HUES64 (cell line): ENCODE data around the gene KRT73.

ENCODE experiments used
- H3K27ac ChIP-seq: 2 replicates; pipeline ENCODE4 v1.7.0; 2013; ENCODE audit warnings: low read depth, low read length, inconsistent platforms
- H3K27me3 ChIP-seq: 2 replicates; pipeline ENCODE4 v1.6.1; 2013; ENCODE audit warnings: mild to moderate bottlenecking, low read length; ENCODE audit not compliant: insufficient read depth
- H3K36me3 ChIP-seq: 2 replicates; pipeline ENCODE4 v1.6.1; 2013; ENCODE audit warnings: mild to moderate bottlenecking, low read length; ENCODE audit not compliant: insufficient read depth
- H3K4me1 ChIP-seq: 2 replicates; pipeline ENCODE4 v1.6.1; 2013; ENCODE audit warnings: mild to moderate bottlenecking, low read length, moderate library complexity; ENCODE audit not compliant: insufficient read depth
- H3K4me3 ChIP-seq: 2 replicates; pipeline ENCODE4 v1.5.1; 2013; ENCODE audit warnings: mild to moderate bottlenecking, low read length, moderate library complexity
- H3K9ac ChIP-seq: 2 replicates; pipeline ENCODE4 v1.6.1; 2013; ENCODE audit warnings: mild to moderate bottlenecking, low read depth, low read length
- H3K9me3 ChIP-seq: 2 replicates; pipeline ENCODE4 v1.6.1; 2013; ENCODE audit warnings: low read depth, low read length; ENCODE audit not compliant: insufficient read depth
- WGBS: fragments of 150-250, 120-280 bp; methylation state at CpG from one replicate; pipeline ENCODE4 v1.1.7; 2013; ENCODE audit warnings: missing lambda C conversion rate; 5-methylcytosine and 5-hydroxymethylcytosine counted together

KRT73 gene

DNA sequence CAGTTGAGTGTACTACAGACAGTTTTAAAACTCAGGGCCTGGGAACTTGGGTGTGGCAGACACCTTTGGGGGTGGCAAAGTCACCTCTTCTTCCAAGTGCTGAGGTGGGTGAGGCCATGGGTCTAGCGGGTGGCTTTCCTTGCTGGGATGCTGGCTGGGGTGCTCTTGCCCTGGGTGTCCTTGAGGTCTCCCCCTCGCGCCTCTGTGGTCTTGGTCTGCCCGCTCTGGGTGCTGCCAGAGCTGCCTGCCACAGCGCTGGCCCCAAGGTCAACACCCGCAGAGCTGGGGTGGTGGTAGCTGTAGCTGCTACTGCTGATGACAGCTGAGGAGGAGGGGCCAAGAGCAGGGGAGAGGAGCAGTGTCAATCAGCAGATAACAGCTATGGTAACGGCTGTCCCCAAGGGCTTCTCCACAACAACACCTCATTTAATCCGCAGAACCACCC lies 51.5 kb downstream of the KRT73 start:
- H3K27me3 ChIP-seq = no peaks in the 10 kb centered on the region
- no peak overlapping the region for H3K27ac ChIP-seq
- H3K9ac ChIP-seq = no peak overlapping the region
- no peaks in the 10 kb centered on the region for H3K36me3 ChIP-seq
- no peaks in the 10 kb centered on the region for H3K9me3 ChIP-seq
- no peaks in the 10 kb centered on the region for H3K4me1 ChIP-seq
- no peak overlapping the region for H3K4me3 ChIP-seq
- WGBS = 80% methylated on average over 8 of the region's 8 CpGs

GRCh38 chr12:52564582-52564981 lies 53.8 kb downstream of the KRT73 start:
- Histone ChIP-seq H3K9ac (no peak overlapping the region), H3K27me3 (no peaks in the 10 kb centered on the region)

DNA sequence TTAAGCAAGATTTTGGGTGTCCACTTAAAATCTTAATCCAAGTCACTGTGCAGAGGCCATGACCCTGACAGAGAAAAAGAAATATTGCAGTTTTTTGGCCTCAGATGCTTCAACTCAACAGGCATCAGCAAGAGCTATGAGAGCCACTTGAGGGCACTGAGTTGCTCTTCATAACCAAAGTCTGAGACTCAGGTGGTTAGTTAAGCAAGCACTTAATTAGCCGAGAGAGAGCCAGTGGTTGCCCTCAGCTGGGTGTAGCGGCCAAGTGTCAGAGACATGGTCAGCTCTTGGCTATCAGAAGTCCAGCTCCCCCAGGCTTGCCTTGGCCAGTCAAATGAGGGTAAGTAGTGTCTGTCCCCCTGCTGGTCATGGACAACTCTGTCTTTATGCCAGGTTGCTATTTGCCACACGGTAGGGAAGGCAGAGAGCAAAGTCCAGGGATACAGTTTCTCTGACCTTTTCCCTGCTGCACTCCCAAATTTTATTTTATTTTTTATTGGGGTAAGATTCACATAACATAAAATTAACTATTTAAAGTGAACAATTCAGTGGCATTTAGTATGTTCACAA lies 56.4 kb downstream of the KRT73 start:
- Histone ChIP-seq H3K9me3 (no peaks in the 10 kb centered on the region), H3K27me3 (no peaks in the 10 kb centered on the region), H3K9ac (no peak overlapping the region), H3K4me3 (no peak overlapping the region), H3K36me3 (no peaks in the 10 kb centered on the region), H3K4me1 (no peaks in the 10 kb centered on the region), H3K27ac (no peak overlapping the region)
- 77% methylated on average over 3 of the region's 3 CpGs for WGBS

More at GRCh38 chr12:52564582-52564981, 53.8 kb downstream of the KRT73 start:
- Histone ChIP-seq H3K4me3 (no peak overlapping the region), H3K36me3 (no peaks in the 10 kb centered on the region), H3K27ac (no peak overlapping the region), H3K4me1 (no peaks in the 10 kb centered on the region), H3K9me3 (no peaks in the 10 kb centered on the region)
- WGBS = 82% methylated on average over 1 of the region's 1 CpG

- H3K4me3 ChIP-seq = no peak overlapping the region
These were observed 58.4 kb downstream of the KRT73 start for GRCh38 chr12:52559979-52560378.

GRCh38 chr12:52558781-52559445 lies 59.4 kb downstream of the KRT73 start:
- H3K27me3 ChIP-seq = no peaks in the 10 kb centered on the region
- no peak overlapping the region for H3K9ac ChIP-seq
- 91% methylated on average over 8 of the region's 8 CpGs for WGBS
- no peaks in the 10 kb centered on the region for H3K9me3 ChIP-seq
- H3K36me3 ChIP-seq = no peaks in the 10 kb centered on the region
- no peaks in the 10 kb centered on the region for H3K4me1 ChIP-seq
- H3K4me3 ChIP-seq = no peak overlapping the region
- no peak overlapping the region for H3K27ac ChIP-seq

More at GRCh38 chr12:52559979-52560378, 58.4 kb downstream of the KRT73 start:
- no peak overlapping the region for H3K9ac ChIP-seq
- H3K4me1 ChIP-seq = no peaks in the 10 kb centered on the region
- no peak overlapping the region for H3K27ac ChIP-seq
- H3K27me3 ChIP-seq = no peaks in the 10 kb centered on the region
- 91% methylated on average over 4 of the region's 4 CpGs for WGBS
- H3K36me3 ChIP-seq = no peaks in the 10 kb centered on the region
- no peaks in the 10 kb centered on the region for H3K9me3 ChIP-seq
